ENCODE data around the gene TFR2.

DNA sequence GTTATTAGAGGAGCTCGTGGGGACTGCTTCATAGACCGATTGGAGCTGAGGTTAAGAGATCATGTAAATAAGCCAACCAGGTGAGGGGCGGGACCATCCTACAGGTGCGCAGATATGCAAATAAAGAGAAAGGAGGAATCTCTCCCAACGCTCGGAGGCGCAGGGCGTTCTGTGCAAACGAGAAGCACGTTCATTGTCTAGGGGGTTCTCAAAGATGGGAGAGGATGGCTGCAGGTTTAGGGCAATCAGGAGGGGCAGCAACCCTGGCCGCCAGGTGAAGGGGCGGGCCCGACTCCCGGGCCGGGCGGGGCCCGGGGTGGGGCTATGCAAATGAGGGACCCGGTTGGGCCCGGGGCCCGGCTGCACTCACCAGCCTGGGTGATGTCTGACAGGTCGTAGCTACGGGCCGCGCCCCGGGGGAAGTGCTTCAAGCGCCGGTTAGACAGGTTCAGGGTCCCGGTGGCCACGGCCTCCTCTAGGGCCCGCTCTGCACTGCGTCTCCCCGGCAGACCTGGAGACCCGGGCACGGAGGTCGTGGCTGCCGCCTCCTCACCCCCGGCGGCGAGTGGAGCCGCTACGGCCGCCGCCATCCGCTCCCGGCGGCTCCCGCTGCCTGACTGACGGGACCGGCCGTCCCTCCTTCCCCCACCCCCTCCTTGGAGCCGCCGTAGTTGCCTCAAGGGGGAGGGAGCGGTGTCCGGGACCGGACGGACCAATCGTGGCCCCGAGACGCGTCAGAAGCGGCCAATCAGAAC, 55.7 kb downstream of the TFR2 start, which contains the start of gene LRCH4:
- TF ChIP-seq POLR2A (IDR thresholded peaks at IDR 0.05; ENCODE audit: low read depth) (peak; percentile 98), POLR2AphosphoS5 (IDR thresholded peaks at IDR 0.05) (peak; percentile 97 to 100)
- TF ChIP-seq, protein P1, sequence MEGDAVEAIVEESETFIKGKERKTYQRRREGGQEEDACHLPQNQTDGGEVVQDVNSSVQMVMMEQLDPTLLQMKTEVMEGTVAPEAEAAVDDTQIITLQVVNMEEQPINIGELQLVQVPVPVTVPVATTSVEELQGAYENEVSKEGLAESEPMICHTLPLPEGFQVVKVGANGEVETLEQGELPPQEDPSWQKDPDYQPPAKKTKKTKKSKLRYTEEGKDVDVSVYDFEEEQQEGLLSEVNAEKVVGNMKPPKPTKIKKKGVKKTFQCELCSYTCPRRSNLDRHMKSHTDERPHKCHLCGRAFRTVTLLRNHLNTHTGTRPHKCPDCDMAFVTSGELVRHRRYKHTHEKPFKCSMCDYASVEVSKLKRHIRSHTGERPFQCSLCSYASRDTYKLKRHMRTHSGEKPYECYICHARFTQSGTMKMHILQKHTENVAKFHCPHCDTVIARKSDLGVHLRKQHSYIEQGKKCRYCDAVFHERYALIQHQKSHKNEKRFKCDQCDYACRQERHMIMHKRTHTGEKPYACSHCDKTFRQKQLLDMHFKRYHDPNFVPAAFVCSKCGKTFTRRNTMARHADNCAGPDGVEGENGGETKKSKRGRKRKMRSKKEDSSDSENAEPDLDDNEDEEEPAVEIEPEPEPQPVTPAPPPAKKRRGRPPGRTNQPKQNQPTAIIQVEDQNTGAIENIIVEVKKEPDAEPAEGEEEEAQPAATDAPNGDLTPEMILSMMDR (IDR thresholded peaks at IDR 0.05) = no peak
